Mesenchymal stem cell (in vitro differentiated cells and primary cell): ENCODE results near the gene VWA5B2.
A peak's percentile ranks its signal among the peaks of the same experiment; 100 is the strongest.
"Not testable (repeated sequence)": the region's sequence is repeated elsewhere in the genome, so short reads cannot be mapped to it uniquely, and the experiment has no call there.

Experiments
- DNase-seq: peaks from one replicate; pipeline ENCODE4 v3.0.0-alpha.2; 2013
- H2AFZ ChIP-seq: one replicate; pipeline ENCODE4 v1.6.1; 2013; ENCODE audit warnings: low read depth, mild to moderate bottlenecking, control low read depth, inconsistent platforms, low read length, moderate library complexity
- H2AK5ac ChIP-seq: 2 replicates; pipeline ENCODE4 v1.6.1; 2013; ENCODE audit warnings: low read length, moderate library complexity, mild to moderate bottlenecking, inconsistent platforms; ENCODE audit not compliant: severe bottlenecking
- H2BK120ac ChIP-seq: one replicate; pipeline ENCODE4 v1.6.1; 2013; ENCODE audit warnings: low read depth, mild to moderate bottlenecking, inconsistent platforms, low read length, moderate library complexity
- H2BK12ac ChIP-seq, 2 experiments: one replicate each; pipeline ENCODE4 v1.6.1; 2013; ENCODE audit warnings: inconsistent platforms in 2 of 2, low read length in 2 of 2, mild to moderate bottlenecking in 2 of 2, moderate library complexity in 2 of 2, control low read depth in 1 of 2
- H2BK15ac ChIP-seq: one replicate; pipeline ENCODE4 v1.6.1; 2013; ENCODE audit warnings: mild to moderate bottlenecking, low read depth, inconsistent platforms; ENCODE audit not compliant: poor library complexity, severe bottlenecking
- H2BK5ac ChIP-seq: 2 replicates; pipeline ENCODE4 v1.6.1; 2013; ENCODE audit warnings: low read depth, mild to moderate bottlenecking, low read length, control low read depth, inconsistent platforms; ENCODE audit not compliant: poor library complexity, severe bottlenecking
- H3K14ac ChIP-seq, 2 experiments: one replicate each; pipeline ENCODE4 v1.6.1; 2013; ENCODE audit warnings: inconsistent platforms in 2 of 2, low read length in 2 of 2, control low read depth in 1 of 2, mild to moderate bottlenecking in 1 of 2, moderate library complexity in 1 of 2
- H3K18ac ChIP-seq, 2 experiments: one replicate each; pipeline ENCODE4 v1.6.1; 2013; ENCODE audit warnings: inconsistent platforms in 2 of 2, low read length in 2 of 2, control low read depth in 1 of 2, low read depth in 1 of 2, mild to moderate bottlenecking in 1 of 2
- H3K23ac ChIP-seq, 2 experiments: one replicate each; pipeline ENCODE4 v1.6.1; 2013; ENCODE audit warnings: inconsistent platforms in 2 of 2, low read length in 2 of 2, mild to moderate bottlenecking in 2 of 2, moderate library complexity in 2 of 2, control low read depth in 1 of 2
- H3K27ac ChIP-seq: 2 replicates; pipeline ENCODE4 v1.5.1; 2013; ENCODE audit warnings: mild to moderate bottlenecking, moderate library complexity, low read length, control low read depth, inconsistent platforms; ENCODE audit not compliant: poor library complexity, severe bottlenecking
- H3K27me3 ChIP-seq, 2 experiments: 2 replicates each; pipeline versions ENCODE4 v1.6.1 to v1.7.0; 2013; ENCODE audit warnings: low read length in 2 of 2, mild to moderate bottlenecking in 2 of 2, moderate library complexity in 2 of 2, control low read depth in 1 of 2, inconsistent platforms in 1 of 2; ENCODE audit not compliant: control insufficient read depth in 1 of 2, insufficient read depth in 1 of 2
- H3K36me3 ChIP-seq, 2 experiments: 2 replicates each; pipeline versions ENCODE4 v1.6.1 to v1.7.0; 2013; ENCODE audit warnings: low read length in 2 of 2, control low read depth in 1 of 2, inconsistent platforms in 1 of 2, low read depth in 1 of 2, mild to moderate bottlenecking in 1 of 2; ENCODE audit not compliant: insufficient read depth in 2 of 2, control insufficient read depth in 1 of 2
- H3K4ac ChIP-seq, 2 experiments: one replicate each; pipeline ENCODE4 v1.6.1; 2013; ENCODE audit warnings: inconsistent platforms in 2 of 2, low read length in 2 of 2, mild to moderate bottlenecking in 2 of 2, moderate library complexity in 2 of 2, control low read depth in 1 of 2, low read depth in 1 of 2
- H3K4me1 ChIP-seq: 2 replicates; pipeline ENCODE4 v1.6.1; 2013; ENCODE audit warnings: low read depth, low read length, control low read depth; ENCODE audit not compliant: control insufficient read depth, insufficient read depth
- H3K4me2 ChIP-seq: 2 replicates; pipeline ENCODE4 v1.6.1; 2013; ENCODE audit warnings: low read length, mild to moderate bottlenecking, inconsistent platforms; ENCODE audit not compliant: poor library complexity, severe bottlenecking
- H3K4me3 ChIP-seq, 2 experiments: 2 replicates each; pipeline versions ENCODE4 v1.5.1 to v1.7.0; 2013; ENCODE audit warnings: low read length in 2 of 2, mild to moderate bottlenecking in 2 of 2, control low read depth in 1 of 2, low read depth in 1 of 2; ENCODE audit not compliant: insufficient read depth in 1 of 2
- H3K79me1 ChIP-seq: replicated peaks from 2 replicates; pipeline ENCODE4 v1.6.1; 2013; ENCODE audit warnings: mild to moderate bottlenecking, control low read depth, low read length, inconsistent platforms; ENCODE audit not compliant: poor library complexity, severe bottlenecking
- H3K9ac ChIP-seq: 2 replicates; pipeline ENCODE4 v1.7.0; 2013; ENCODE audit warnings: mild to moderate bottlenecking, low read length, moderate library complexity
- H3K9me3 ChIP-seq: 2 replicates; pipeline ENCODE4 v1.7.0; 2013; ENCODE audit warnings: mild to moderate bottlenecking, low read length; ENCODE audit not compliant: control insufficient read depth
- H4K8ac ChIP-seq: one replicate; pipeline ENCODE4 v1.6.1; 2013; ENCODE audit warnings: inconsistent platforms, mild to moderate bottlenecking, low read length, moderate library complexity
- H4K91ac ChIP-seq: one replicate; pipeline ENCODE4 v1.6.1; 2013; ENCODE audit warnings: mild to moderate bottlenecking, low read length, inconsistent platforms
- WGBS: methylation state at CpG from one replicate; pipeline ENCODE4 v1.1.7; 2013; ENCODE audit warnings: mixed read lengths; 5-methylcytosine and 5-hydroxymethylcytosine counted together

VWA5B2 gene

DNA sequence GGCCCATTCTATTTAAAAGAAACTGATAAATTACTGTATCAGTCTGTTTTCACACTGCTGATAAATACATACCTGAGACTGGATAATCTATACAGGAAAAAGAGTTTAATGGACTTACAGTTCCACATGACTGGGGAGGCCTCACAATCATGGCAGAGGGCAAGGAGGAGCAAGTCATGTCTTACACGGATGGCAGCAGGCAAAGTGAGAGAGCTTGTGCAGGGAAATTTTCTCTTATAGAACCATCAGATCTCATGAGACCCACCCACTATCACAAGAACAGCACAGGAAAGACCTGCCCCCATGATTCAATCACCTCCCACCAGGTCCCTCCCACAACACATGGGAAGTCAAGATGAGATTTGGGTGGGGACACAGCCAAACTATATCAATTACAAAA is 37.9 kb downstream of the VWA5B2 start:
- WGBS: 100% methylated on average over 1 of the region's 1 CpG
- not testable (repeated sequence) for H2AK5ac ChIP-seq

GRCh38 chr3:184272269-184272668 is 42.9 kb downstream of the VWA5B2 start:
- Histone ChIP-seq H3K79me1 (no peaks in the 10 kb centered on the region), H2AK5ac (no peak overlapping the region), H2BK12ac (no peak overlapping the region), H3K4ac (no peak overlapping the region), H4K8ac (no peak overlapping the region), H2AFZ (no peak overlapping the region), H3K23ac (no peak overlapping the region), H2BK5ac (no peak overlapping the region), H4K91ac (no peak overlapping the region), H2BK15ac (no peak overlapping the region), H3K4me2 (no peak overlapping the region), H3K4me3 (no peak overlapping the region), H3K4me1 (peaks cover 6% of the 10 kb centered on the region), H3K14ac (no peak overlapping the region), H3K27me3 (peaks cover 30 to 61% of the 10 kb centered on the region in 2 experiments), H3K27ac (no peak overlapping the region), H3K18ac (no peak overlapping the region), H2BK120ac (no peak overlapping the region), H3K9me3 (no peaks in the 10 kb centered on the region), H3K9ac (no peak overlapping the region), H3K36me3 (no peaks in the 10 kb centered on the region)
- 89% methylated on average over 1 of the region's 1 CpG for WGBS
- no peak for DNase-seq

More for the DNA sequence above, 37.9 kb downstream of the VWA5B2 start:
- H4K91ac ChIP-seq, H3K9me3 ChIP-seq, H2AFZ ChIP-seq, H3K4me1 ChIP-seq, H2BK5ac ChIP-seq, H3K14ac ChIP-seq, DNase-seq, H3K4me2 ChIP-seq, H3K23ac ChIP-seq, H3K4me3 ChIP-seq, H3K36me3 ChIP-seq, H3K27ac ChIP-seq, H3K9ac ChIP-seq, H2BK12ac ChIP-seq, H2BK15ac ChIP-seq, H2BK120ac ChIP-seq, H3K4ac ChIP-seq, H3K79me1 ChIP-seq, H3K18ac ChIP-seq, H4K8ac ChIP-seq: not testable (repeated sequence)
- peaks cover 12 to 45% of the 10 kb centered on the region in 2 experiments for H3K27me3 ChIP-seq

DNA sequence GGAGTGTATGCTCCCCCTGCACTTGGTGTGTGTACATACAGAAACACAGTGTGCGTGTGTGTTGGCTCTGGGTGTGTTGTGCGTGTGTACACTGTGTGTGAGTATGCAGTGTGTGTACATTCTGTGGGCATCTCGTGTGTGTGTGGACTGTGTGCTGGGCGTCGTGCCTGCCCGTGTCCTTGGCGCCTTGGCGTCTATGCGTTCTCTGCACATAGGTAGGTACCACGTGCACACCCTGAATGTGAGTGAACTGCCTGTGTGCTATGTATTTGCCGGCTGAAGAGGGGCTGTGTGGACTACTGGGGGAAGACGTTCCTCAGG is 46.0 kb downstream of the VWA5B2 start:
- no peak for DNase-seq
- no peak overlapping the region for H3K4ac ChIP-seq
- no peak overlapping the region for H3K23ac ChIP-seq
- H4K8ac ChIP-seq: no peak overlapping the region
- H3K4me3 ChIP-seq: peak overlapping the region in 1 of 2 experiments; percentile 47
- 78% methylated on average over 12 of the region's 12 CpGs for WGBS
- peaks cover 54 to 69% of the 10 kb centered on the region in 2 experiments for H3K27me3 ChIP-seq
- no peak overlapping the region for H4K91ac ChIP-seq
- H3K4me1 ChIP-seq: peaks cover 6% of the 10 kb centered on the region
- H2BK12ac ChIP-seq: no peak overlapping the region
- no peak overlapping the region for H3K14ac ChIP-seq
- H3K36me3 ChIP-seq: no peaks in the 10 kb centered on the region
- H3K79me1 ChIP-seq: no peaks in the 10 kb centered on the region
- H3K9ac ChIP-seq: no peak overlapping the region
- no peak overlapping the region for H2BK15ac ChIP-seq
- no peak overlapping the region for H2AFZ ChIP-seq
- H2BK5ac ChIP-seq: no peak overlapping the region
- no peak overlapping the region for H2BK120ac ChIP-seq
- no peak overlapping the region for H3K4me2 ChIP-seq
- H2AK5ac ChIP-seq: no peak overlapping the region
- no peaks in the 10 kb centered on the region for H3K9me3 ChIP-seq
- no peak overlapping the region for H3K27ac ChIP-seq
- no peak overlapping the region for H3K18ac ChIP-seq

GRCh38 chr3:184275961-184276910 is 46.9 kb downstream of the VWA5B2 start, which contains the start of gene ECE2:
ECE2 (plus strand) TSS chr3:184276022; CDS start chr3:184276154, 132 bp downstream.
- 29% methylated on average over 55 of the region's 65 CpGs for WGBS
- peaks cover 55 to 65% of the 10 kb centered on the region in 2 experiments for H3K27me3 ChIP-seq
- H2BK12ac ChIP-seq: no peak within 1 kb of the TSS
- no peak within 1 kb of the TSS for H4K8ac ChIP-seq
- peaks cover 6% of the 10 kb centered on the region for H3K4me1 ChIP-seq
- no peak within 1 kb of the TSS for H2AFZ ChIP-seq
- H3K4me2 ChIP-seq: peak within 1 kb of the TSS; percentile 29
- no peak within 1 kb of the TSS for H2BK15ac ChIP-seq
- no peak within 1 kb of the TSS for H3K4ac ChIP-seq
- no peak for DNase-seq
- no peak within 1 kb of the TSS for H4K91ac ChIP-seq
- no peak within 1 kb of the TSS for H3K27ac ChIP-seq
- no peak within 1 kb of the TSS for H3K23ac ChIP-seq
- H3K18ac ChIP-seq: no peak within 1 kb of the TSS
- H2AK5ac ChIP-seq: no peak within 1 kb of the TSS
- H3K79me1 ChIP-seq: no peaks in the 10 kb centered on the region
- peak within 1 kb of the TSS in 1 of 2 experiments; percentile 47 for H3K4me3 ChIP-seq
- H3K9ac ChIP-seq: no peak within 1 kb of the TSS
- no peaks in the 10 kb centered on the region for H3K36me3 ChIP-seq
- H3K9me3 ChIP-seq: peaks cover 3% of the 10 kb centered on the region
- H2BK5ac ChIP-seq: no peak within 1 kb of the TSS
- H3K14ac ChIP-seq: no peak within 1 kb of the TSS
- H2BK120ac ChIP-seq: no peak within 1 kb of the TSS
